ENCODE measurements around the gene SEC24C. TPM values are rescaled to one million over a fixed set of nuclear protein-coding genes. Genes with fewer than 3 reads are reported as not detected.
"Not testable (repeated sequence)": the region's sequence is repeated elsewhere in the genome, so short reads cannot be mapped to it uniquely, and the experiment has no call there.

SEC24C gene
- total and polyA plus RNA-seq, 8 donors: 59.9 to 88.1 (median 64.9) TPM

DNA sequence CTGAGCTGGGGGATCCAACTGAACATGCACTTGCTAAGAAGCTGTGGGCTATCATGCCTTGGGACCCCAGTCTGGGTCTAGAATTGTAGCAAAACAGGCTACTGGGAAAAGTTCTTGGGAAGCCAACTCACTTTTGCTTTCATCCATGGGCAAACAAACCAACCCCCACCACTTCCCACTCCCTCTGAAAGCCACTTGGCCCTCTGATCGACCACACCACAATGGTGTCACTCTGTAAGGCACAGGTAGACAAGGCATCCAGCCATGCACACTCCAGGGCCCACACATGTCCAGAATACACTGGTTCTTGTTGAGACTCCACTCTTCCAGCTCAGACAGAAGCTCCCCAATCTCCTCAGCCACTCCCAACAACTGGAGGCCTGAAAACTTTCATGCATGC is 36.0 kb upstream of the SEC24C start:
- H3K9me3 ChIP-seq; H3K4me3 ChIP-seq; ATAC-seq; intact Hi-C loops (cut with DNase I); H3K27ac ChIP-seq; DNase-seq; H3K4me1 ChIP-seq; H3K27me3 ChIP-seq: not testable (repeated sequence)
- peaks cover 0 to 36% of the 10 kb centered on the region in 2 donors for H3K36me3 ChIP-seq

DNA sequence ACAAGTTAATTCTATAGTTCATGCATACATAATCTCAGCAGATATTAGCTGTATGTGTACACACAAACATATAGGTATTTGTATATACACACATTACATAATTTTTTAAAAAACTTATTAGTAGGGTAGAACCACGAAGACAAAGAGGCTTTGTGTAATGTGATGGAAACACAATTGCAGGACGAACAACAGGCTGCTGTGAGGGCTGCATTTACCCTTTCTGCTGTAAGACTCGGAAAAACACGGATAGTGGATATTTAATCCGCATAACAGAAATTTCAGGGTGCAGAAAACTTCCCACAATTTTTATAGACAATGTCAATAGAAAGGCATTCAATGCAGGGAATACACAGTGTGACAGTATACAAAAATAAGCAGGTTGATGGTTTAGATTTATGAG is 32.5 kb upstream of the SEC24C start:
- H3K9me3 ChIP-seq; ATAC-seq; H3K27ac ChIP-seq; H3K4me1 ChIP-seq; H3K4me3 ChIP-seq; H3K27me3 ChIP-seq; intact Hi-C loops (cut with DNase I); DNase-seq: not testable (repeated sequence)
- peaks cover 0 to 37% of the 10 kb centered on the region in 2 donors for H3K36me3 ChIP-seq

DNA sequence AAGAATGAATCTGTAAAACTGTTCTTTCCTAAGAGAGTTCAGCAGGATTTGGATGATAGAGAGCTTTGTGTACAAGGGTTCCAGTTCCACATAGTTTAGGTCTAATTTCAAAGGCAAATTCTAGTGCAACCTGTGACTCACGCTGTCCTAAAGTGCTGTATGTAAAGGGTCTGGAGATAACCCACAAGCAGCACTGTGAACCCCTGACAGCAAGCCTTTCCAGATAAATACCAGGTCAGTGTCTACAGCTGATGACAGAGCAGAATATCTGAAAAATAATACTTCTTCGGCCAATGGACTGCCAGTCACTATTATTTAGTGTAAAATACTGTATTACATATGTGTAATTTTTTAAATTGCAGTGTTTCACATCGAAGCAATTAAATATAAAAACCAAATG is 30.3 kb upstream of the SEC24C start:
- intact Hi-C loops (cut with DNase I); H3K4me3 ChIP-seq; H3K27me3 ChIP-seq; H3K27ac ChIP-seq; DNase-seq; ATAC-seq; H3K9me3 ChIP-seq; H3K4me1 ChIP-seq: not testable (repeated sequence)
- H3K36me3 ChIP-seq: peaks cover 0 to 55% of the 10 kb centered on the region in 2 donors

DNA sequence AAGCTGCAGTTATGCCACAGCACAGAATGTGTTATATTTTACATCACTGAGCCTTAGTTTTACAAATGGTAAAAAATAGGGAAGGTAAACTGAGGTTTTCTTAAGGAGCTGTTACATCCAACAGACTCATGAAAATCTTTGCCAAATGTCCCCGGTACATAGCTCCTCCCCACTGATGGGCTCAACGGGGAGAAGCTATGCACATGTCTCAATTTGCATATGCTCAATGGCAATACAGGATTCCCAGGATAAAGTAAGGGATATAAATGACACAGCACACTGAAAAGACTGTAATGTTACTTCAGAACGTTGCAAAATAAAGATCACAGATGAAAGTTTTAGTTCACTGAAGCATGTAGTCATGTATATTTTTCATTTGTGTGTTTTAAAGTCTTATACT is 29.7 kb upstream of the SEC24C start:
- intact Hi-C loops (cut with DNase I); H3K27ac ChIP-seq; H3K4me3 ChIP-seq; H3K9me3 ChIP-seq; DNase-seq; H3K4me1 ChIP-seq; ATAC-seq; H3K27me3 ChIP-seq: not testable (repeated sequence)
- peaks cover 0 to 61% of the 10 kb centered on the region in 2 donors for H3K36me3 ChIP-seq

- H3K9me3 ChIP-seq; H3K4me3 ChIP-seq; H3K4me1 ChIP-seq; H3K27me3 ChIP-seq; intact Hi-C loops (cut with DNase I); H3K27ac ChIP-seq; ATAC-seq: not testable (repeated sequence)
- peaks cover 0 to 63% of the 10 kb centered on the region in 2 donors for H3K36me3 ChIP-seq
- peak in 1 of 4 donors; percentile 59 for DNase-seq
These were observed 28.7 kb upstream of the SEC24C start for GRCh38 chr10:73715179-73716156.

GRCh38 chr10:73716251-73716650 is 27.9 kb upstream of the SEC24C start:
- TF ChIP-seq CTCF (IDR thresholded peaks at IDR 0.05): no peak
- Histone ChIP-seq H3K36me3 (peaks cover 0 to 67% of the 10 kb centered on the region in 2 donors), H3K4me3 (no peak overlapping the region), H3K27me3 (no peaks in the 10 kb centered on the region), H3K4me1 (peaks cover 0 to 5% of the 10 kb centered on the region in 2 donors), H3K27ac (no peak overlapping the region), H3K9me3 (no peaks in the 10 kb centered on the region)
- ATAC-seq (no peak), DNase-seq (no peak)
- intact Hi-C loops (cut with DNase I): no loop called here

DNA sequence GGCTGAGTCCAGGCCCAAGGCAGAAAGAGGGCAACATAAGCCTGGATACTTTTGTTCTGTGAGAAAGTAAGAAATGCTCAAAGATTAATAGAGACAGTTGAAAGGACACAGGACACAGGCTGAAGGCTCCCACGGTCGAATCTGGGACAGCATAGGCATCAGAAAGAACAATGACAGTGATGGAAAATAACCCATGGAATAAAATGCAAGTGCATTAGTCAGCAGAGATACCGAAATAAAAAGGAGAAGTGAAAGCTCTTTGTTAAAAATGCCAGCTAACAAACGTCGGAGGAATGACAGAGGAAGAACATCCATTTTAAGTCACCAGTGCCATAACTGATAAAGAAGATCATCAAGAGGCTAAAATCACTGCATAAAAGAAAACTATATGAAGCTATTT is 26.6 kb upstream of the SEC24C start:
- peak overlapping the region in 1 of 2 donors; percentile 29 for H3K27ac ChIP-seq
- intact Hi-C loops (cut with DNase I): no loop called here

DNA sequence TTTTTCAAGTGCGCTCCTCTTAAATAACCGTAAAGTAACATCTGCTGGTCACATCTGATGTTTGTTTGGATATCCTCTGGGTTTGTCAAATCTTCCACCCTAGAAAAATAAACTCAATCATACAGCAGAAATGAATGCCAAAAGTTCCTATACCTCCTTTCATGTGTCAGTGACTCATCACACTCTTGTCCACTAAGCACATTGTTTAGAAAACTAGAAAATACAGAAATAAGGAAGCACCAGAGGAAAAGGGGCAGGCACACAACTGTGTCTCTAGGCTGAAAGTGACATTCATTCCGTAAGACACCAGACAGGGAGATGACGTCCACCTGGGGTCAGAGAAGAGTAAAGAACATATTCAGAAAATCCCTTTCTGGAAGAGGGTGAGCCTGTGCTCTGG is 23.6 kb upstream of the SEC24C start:
- Histone ChIP-seq H3K27ac (peak overlapping the region; percentile 34 to 54), H3K36me3 (peaks cover 0 to 91% of the 10 kb centered on the region in 2 donors)
- H3K4me1 ChIP-seq; H3K4me3 ChIP-seq; intact Hi-C loops (cut with DNase I); DNase-seq; H3K27me3 ChIP-seq; H3K9me3 ChIP-seq: not testable (repeated sequence)
- ATAC-seq: peak; percentile 32

More for the DNA sequence above, 26.6 kb upstream of the SEC24C start:
- peak; percentile 42 for ATAC-seq
- Histone ChIP-seq H3K4me3 (no peak overlapping the region), H3K4me1 (peaks cover 0 to 5% of the 10 kb centered on the region in 2 donors), H3K27me3 (no peaks in the 10 kb centered on the region), H3K9me3 (no peaks in the 10 kb centered on the region), H3K36me3 (peaks cover 0 to 70% of the 10 kb centered on the region in 2 donors)
- no peak for DNase-seq
- TF ChIP-seq CTCF (IDR thresholded peaks at IDR 0.05): no peak
